GM12892 (cell line): ENCODE results near the gene ZNF234.

Experiments
- POLR2A ChIP-seq: IDR thresholded peaks from 2 replicates; pipeline ENCODE4 v1.6.1; 2011; ENCODE audit warnings: low read depth, low read length, control low read depth
- TAF1 ChIP-seq: IDR thresholded peaks from 2 replicates; pipeline ENCODE4 v1.6.1; 2011; ENCODE audit warnings: low read depth, mild to moderate bottlenecking, control low read depth, low read length, borderline replicate concordance

DNA sequence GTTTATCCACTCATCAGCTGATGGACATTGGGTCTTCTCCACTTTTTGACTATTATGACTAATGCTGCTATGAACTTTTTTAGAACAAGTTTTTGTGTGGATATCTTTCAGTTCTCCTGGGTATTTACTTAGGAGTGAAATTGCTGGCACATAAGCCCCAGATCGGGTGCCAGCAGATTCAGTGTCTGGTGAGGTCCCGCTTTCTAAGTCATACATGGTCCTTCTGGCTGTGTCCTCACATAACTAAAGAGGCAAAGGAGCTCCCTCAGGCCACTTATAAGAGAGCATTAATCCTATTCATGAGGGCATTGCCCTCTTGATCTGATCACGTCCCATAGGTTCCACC, 22.9 kb downstream of the ZNF234 start:
- TF ChIP-seq POLR2A (no peak), TAF1 (no peak)
